Peyer's patch (tissue), 4 donors: ENCODE data around the gene OR52E8.

Experiments
- POLR2A ChIP-seq, 2 donors: fragments of 450-650 bp; IDR thresholded peaks; one replicate each; pipeline ENCODE4 v1.5.1; 2017; ENCODE audit warnings: antibody characterized with exemption in 2 of 2, mild to moderate bottlenecking in 2 of 2, moderate library complexity in 2 of 2
- TF ChIP-seq, protein P1 (sequence below), 6 experiments: fragments of 450-650 bp in 4 of 6; fragments of 200-600 bp in 2 of 6; sonication (generic) in 1 of 6; IDR thresholded peaks; one replicate each; pipeline ENCODE4 v1.5.1; 2017 to 2019; ENCODE audit warnings: antibody characterized with exemption in 6 of 6, mild to moderate bottlenecking in 3 of 6, moderate library complexity in 1 of 6

DNA sequence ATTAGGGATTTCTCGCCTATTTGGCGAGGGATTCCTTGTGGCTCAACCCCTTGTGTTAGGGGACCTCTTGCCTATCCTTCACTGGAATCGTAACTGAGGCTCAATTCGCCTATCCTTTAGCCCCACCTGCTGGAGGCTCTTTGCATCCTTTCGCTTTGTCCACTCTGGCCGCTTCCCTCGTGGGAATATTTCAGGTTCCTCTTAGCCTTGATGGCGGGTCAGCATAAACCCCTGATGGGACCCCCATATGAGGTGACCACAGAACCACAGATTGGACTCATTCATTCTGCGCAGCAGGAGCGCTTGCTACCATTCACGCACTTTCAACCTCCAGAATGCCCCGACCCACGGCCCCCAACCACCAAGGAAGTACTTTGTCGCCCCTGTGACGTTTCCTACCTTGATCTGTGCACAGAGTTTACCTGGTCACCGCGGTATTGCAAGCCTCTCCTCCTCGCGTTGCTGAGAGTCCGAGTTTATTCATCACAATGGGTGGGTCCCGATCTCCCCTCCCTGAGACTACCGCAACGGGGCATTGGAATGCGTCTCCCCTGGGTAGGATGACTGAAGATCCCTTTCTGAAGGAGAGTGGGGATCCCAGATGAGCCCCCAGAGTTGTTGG is 48.9 kb downstream of the OR52E8 start, which contains the start of gene OR52N2:
- TF ChIP-seq, protein P1, sequence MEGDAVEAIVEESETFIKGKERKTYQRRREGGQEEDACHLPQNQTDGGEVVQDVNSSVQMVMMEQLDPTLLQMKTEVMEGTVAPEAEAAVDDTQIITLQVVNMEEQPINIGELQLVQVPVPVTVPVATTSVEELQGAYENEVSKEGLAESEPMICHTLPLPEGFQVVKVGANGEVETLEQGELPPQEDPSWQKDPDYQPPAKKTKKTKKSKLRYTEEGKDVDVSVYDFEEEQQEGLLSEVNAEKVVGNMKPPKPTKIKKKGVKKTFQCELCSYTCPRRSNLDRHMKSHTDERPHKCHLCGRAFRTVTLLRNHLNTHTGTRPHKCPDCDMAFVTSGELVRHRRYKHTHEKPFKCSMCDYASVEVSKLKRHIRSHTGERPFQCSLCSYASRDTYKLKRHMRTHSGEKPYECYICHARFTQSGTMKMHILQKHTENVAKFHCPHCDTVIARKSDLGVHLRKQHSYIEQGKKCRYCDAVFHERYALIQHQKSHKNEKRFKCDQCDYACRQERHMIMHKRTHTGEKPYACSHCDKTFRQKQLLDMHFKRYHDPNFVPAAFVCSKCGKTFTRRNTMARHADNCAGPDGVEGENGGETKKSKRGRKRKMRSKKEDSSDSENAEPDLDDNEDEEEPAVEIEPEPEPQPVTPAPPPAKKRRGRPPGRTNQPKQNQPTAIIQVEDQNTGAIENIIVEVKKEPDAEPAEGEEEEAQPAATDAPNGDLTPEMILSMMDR (IDR thresholded peaks at IDR 0.05) = peak; percentile 52 to 85 (median 78)
- no peak for TF ChIP-seq POLR2A (IDR thresholded peaks at IDR 0.05)
